Measurements from ENCODE around the gene RAB7A.

The RAB7A gene

GRCh38 chr3:128794770-128795649, 69.0 kb downstream of the RAB7A start:
- no peak for DNase-seq

GRCh38 chr3:128799653-128800052, 73.7 kb downstream of the RAB7A start:
- DNase-seq, result no peak

- DNase-seq, result no peak
These were observed 74.5 kb downstream of the RAB7A start for GRCh38 chr3:128800241-128801187.

GRCh38 chr3:128801779-128802380, 75.9 kb downstream of the RAB7A start:
- DNase-seq, result no peak

GRCh38 chr3:128803307-128803706, 77.3 kb downstream of the RAB7A start:
- no peak for DNase-seq

- DNase-seq, result no peak
These were observed 78.2 kb downstream of the RAB7A start for GRCh38 chr3:128804017-128804810.

- DNase-seq, result no peak
These were observed 78.8 kb downstream of the RAB7A start for GRCh38 chr3:128804811-128805155.

GRCh38 chr3:128805772-128806171, 79.8 kb downstream of the RAB7A start:
- DNase-seq, result no peak

GRCh38 chr3:128806588-128806987, 80.6 kb downstream of the RAB7A start:
- no peak for DNase-seq

- DNase-seq, result no peak
These were observed 81.3 kb downstream of the RAB7A start for GRCh38 chr3:128807186-128807830.

- no peak for DNase-seq
These were observed 82.7 kb downstream of the RAB7A start for GRCh38 chr3:128808672-128809071.

GRCh38 chr3:128813097-128813496, 87.1 kb downstream of the RAB7A start:
- DNase-seq, result no peak

GRCh38 chr3:128814060-128814459, 88.1 kb downstream of the RAB7A start:
- DNase-seq, result no peak

- no peak for DNase-seq
These were observed 88.7 kb downstream of the RAB7A start for GRCh38 chr3:128814519-128815317.

GRCh38 chr3:128815318-128816064, 89.5 kb downstream of the RAB7A start:
- DNase-seq, result no peak

- no peak for DNase-seq
These were observed 92.3 kb downstream of the RAB7A start for GRCh38 chr3:128818186-128818787.

GRCh38 chr3:128820252-128820839, 94.4 kb downstream of the RAB7A start:
- no peak for DNase-seq

- no peak for DNase-seq
These were observed 97.0 kb downstream of the RAB7A start for GRCh38 chr3:128823008-128823407.

GRCh38 chr3:128823631-128824030, 97.6 kb downstream of the RAB7A start:
- DNase-seq, result no peak

Measured in T1000 (cell line).